ENCODE measurements around the gene GXYLT2.
"Not testable (repeated sequence)": the region's sequence is repeated elsewhere in the genome, so short reads cannot be mapped to it uniquely, and the experiment has no call there.

GXYLT2 gene

GRCh38 chr3:72892081-72892775, 4.4 kb downstream of the GXYLT2 start:
- DNase-seq (ENCODE audit: low read depth in 3 of 3), result no peak

GRCh38 chr3:72892870-72893269, 5.0 kb downstream of the GXYLT2 start:
- DNase-seq (ENCODE audit: low read depth in 3 of 3), result no peak

GRCh38 chr3:72894976-72895552, 7.2 kb downstream of the GXYLT2 start:
- DNase-seq (ENCODE audit: low read depth in 3 of 3), result no peak

- no peak for DNase-seq (ENCODE audit: low read depth in 3 of 3)
Observed at GRCh38 chr3:72896996-72897757, 9.3 kb downstream of the GXYLT2 start.

GRCh38 chr3:72897758-72898007, 9.8 kb downstream of the GXYLT2 start:
- DNase-seq (ENCODE audit: low read depth in 3 of 3), result no peak

- DNase-seq (ENCODE audit: low read depth in 3 of 3), result no peak
Observed at GRCh38 chr3:72899349-72899765, 11.5 kb downstream of the GXYLT2 start.

- DNase-seq (ENCODE audit: low read depth in 3 of 3), result no peak
Observed at GRCh38 chr3:72900048-72900447, 12.2 kb downstream of the GXYLT2 start.

- DNase-seq (ENCODE audit: low read depth in 3 of 3), result no peak
Observed at GRCh38 chr3:72901840-72902239, 14.0 kb downstream of the GXYLT2 start.

- no peak for DNase-seq (ENCODE audit: low read depth in 3 of 3)
Observed at GRCh38 chr3:72903004-72903403, 15.2 kb downstream of the GXYLT2 start.

GRCh38 chr3:72904163-72904562, 16.3 kb downstream of the GXYLT2 start:
- DNase-seq (ENCODE audit: low read depth in 3 of 3), result no peak

- DNase-seq (ENCODE audit: low read depth in 3 of 3), result no peak
Observed at GRCh38 chr3:72906154-72906553, 18.3 kb downstream of the GXYLT2 start.

GRCh38 chr3:72907131-72907711, 19.4 kb downstream of the GXYLT2 start:
- no peak for DNase-seq (ENCODE audit: low read depth in 3 of 3)

- no peak for DNase-seq (ENCODE audit: low read depth in 3 of 3)
Observed at GRCh38 chr3:72907731-72908620, 20.1 kb downstream of the GXYLT2 start.

- no peak for DNase-seq (ENCODE audit: low read depth in 3 of 3)
Observed at GRCh38 chr3:72909591-72909990, 21.7 kb downstream of the GXYLT2 start.

GRCh38 chr3:72912532-72912931, 24.7 kb downstream of the GXYLT2 start:
- DNase-seq (ENCODE audit: low read depth in 3 of 3), result no peak

- DNase-seq (ENCODE audit: low read depth in 3 of 3), result no peak
Observed at GRCh38 chr3:72914383-72914782, 26.5 kb downstream of the GXYLT2 start.

- DNase-seq (ENCODE audit: low read depth in 3 of 3), result no peak
Observed at GRCh38 chr3:72916250-72916649, 28.4 kb downstream of the GXYLT2 start.

- DNase-seq (ENCODE audit: low read depth in 3 of 3), result no peak
Observed at GRCh38 chr3:72919520-72919919, 31.7 kb downstream of the GXYLT2 start.

GRCh38 chr3:72924055-72924454, 36.2 kb downstream of the GXYLT2 start:
- no peak for DNase-seq (ENCODE audit: low read depth in 3 of 3)

- not testable (repeated sequence) for DNase-seq (ENCODE audit: low read depth in 3 of 3)
Observed at GRCh38 chr3:72928781-72929735, 41.2 kb downstream of the GXYLT2 start.

GRCh38 chr3:72930754-72931153, 42.9 kb downstream of the GXYLT2 start:
- no peak for DNase-seq (ENCODE audit: low read depth in 3 of 3)
